Measurements from ENCODE around the gene TEX19. TPM values are rescaled to one million over a fixed set of nuclear protein-coding genes. Genes with fewer than 3 reads are reported as not detected.

The TEX19 gene
- polyA plus RNA-seq, 2 of the 4 experiments (the other 2 are of a cell fraction) = 0.43 to 0.50 TPM

GRCh38 chr17:82313195-82314011 is 45.6 kb upstream of the TEX19 start:
- CTCF ChIA-PET = interaction anchor here (0.7 to 21.2 kb wide), 8 partner anchors 9 to 217 kb away, joined by 3 to 343 read pairs (median 6); partner anchors contain the start of gene SECTM1
- WGBS (ENCODE audit: missing lambda C conversion rate) = 69% methylated on average over 21 of the region's 28 CpGs
- TF ChIP-seq FOSB (CRISPR knock-in tag; IDR thresholded peaks at IDR 0.05) (no peak), RARB (CRISPR knock-in tag; IDR thresholded peaks at IDR 0.05) (no peak), POLR2A (IDR thresholded peaks at IDR 0.05; ENCODE audit: low read length) (no peak), USF2 (IDR thresholded peaks at IDR 0.05) (no peak), PBX3 (IDR thresholded peaks at IDR 0.05) (no peak), CBX2 (IDR thresholded peaks at IDR 0.05; ENCODE audit: borderline replicate concordance, low read depth) (no peak), E2F6 (IDR thresholded peaks at IDR 0.05; ENCODE audit: borderline replicate concordance, low read depth) (no peak), GATA3 (IDR thresholded peaks at IDR 0.05; ENCODE audit: borderline replicate concordance) (no peak), EP300 (IDR thresholded peaks at IDR 0.05) (no peak), JUN (IDR thresholded peaks at IDR 0.05) (no peak), ZSCAN20 (CRISPR knock-in tag; IDR thresholded peaks at IDR 0.05) (no peak), HOXB5 (CRISPR knock-in tag; IDR thresholded peaks at IDR 0.05) (no peak), MAZ (IDR thresholded peaks at IDR 0.05; ENCODE audit: borderline replicate concordance, low read depth, low read length) (no peak), BCL3 (IDR thresholded peaks at IDR 0.05) (no peak), MAFK (IDR thresholded peaks at IDR 0.05; ENCODE audit: partially characterized antibody) (no peak), HMGXB4 (CRISPR knock-in tag; IDR thresholded peaks at IDR 0.05; ENCODE audit: borderline replicate concordance) (no peak), TP53 (CRISPR knock-in tag; IDR thresholded peaks at IDR 0.05) (no peak), TFCP2L1 (CRISPR knock-in tag; IDR thresholded peaks at IDR 0.05) (no peak), HEYL (CRISPR knock-in tag; IDR thresholded peaks at IDR 0.05) (no peak), FOSL2 (IDR thresholded peaks at IDR 0.05) (no peak), FOSL2 (CRISPR knock-in tag; IDR thresholded peaks at IDR 0.05) (no peak)

More at GRCh38 chr17:82313195-82314011, 45.6 kb upstream of the TEX19 start:
- no peak for DNase-seq (ENCODE audit: low read depth in 1 of 2, low spot score in 1 of 2)
- ATAC-seq = no peak
- POLR2A ChIA-PET = no interaction called here
- Histone ChIP-seq H3K27ac (no peak overlapping the region; a peak in 1 of 6 replicates), H3K9me3 (no peaks in the 10 kb centered on the region), H3K4me1 (no peaks in the 10 kb centered on the region), H3K4me2 (no peak overlapping the region), H3K4me3 (no peak overlapping the region)
- FAIRE-seq = no peak

All from A549 (cell line).